Measurements from ENCODE around the gene FOXL1.

The FOXL1 gene

DNA sequence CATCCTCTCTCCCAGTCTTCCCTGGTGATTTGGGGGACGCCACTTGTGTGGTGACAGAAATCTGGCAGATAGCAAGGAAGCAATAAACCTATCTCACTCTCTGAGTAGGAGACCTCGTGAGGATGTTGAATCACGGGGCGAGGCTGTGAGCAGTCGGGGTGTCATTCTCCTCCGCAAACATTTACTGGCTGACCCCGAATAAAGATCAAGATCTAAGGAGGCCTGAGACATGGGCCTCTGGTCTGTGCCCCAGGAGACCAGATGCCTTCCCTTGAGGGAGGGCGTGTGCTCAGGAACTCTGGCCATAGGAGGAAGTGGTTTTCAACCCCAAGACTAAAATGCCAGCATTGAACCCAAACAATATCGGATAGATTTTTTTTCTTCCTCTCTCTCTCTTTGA is 53.1 kb downstream of the FOXL1 start:
- DNase-seq (ENCODE audit: low read depth in 3 of 3), result no peak
